GM19035 (cell line): Measurements from ENCODE around the gene DPEP2NB.

Experiments
- ATAC-seq: cut with Tn5 transposase; IDR thresholded peaks from one replicate; pipeline ENCODE4 v1.9.1; 2021; ENCODE audit not compliant: unreplicated experiment

DPEP2NB gene

GRCh38 chr16:67964477-67965131, 51.1 kb downstream of the DPEP2NB start:
- no peak for ATAC-seq

GRCh38 chr16:67963662-67964321, 51.9 kb downstream of the DPEP2NB start:
- no peak for ATAC-seq
